GM19452 (cell line): ENCODE data around the gene MAN1C1.

Experiments used
- ATAC-seq: cut with Tn5 transposase; IDR thresholded peaks from one replicate; pipeline ENCODE4 v1.9.1; 2021; ENCODE audit not compliant: unreplicated experiment

MAN1C1 gene

DNA sequence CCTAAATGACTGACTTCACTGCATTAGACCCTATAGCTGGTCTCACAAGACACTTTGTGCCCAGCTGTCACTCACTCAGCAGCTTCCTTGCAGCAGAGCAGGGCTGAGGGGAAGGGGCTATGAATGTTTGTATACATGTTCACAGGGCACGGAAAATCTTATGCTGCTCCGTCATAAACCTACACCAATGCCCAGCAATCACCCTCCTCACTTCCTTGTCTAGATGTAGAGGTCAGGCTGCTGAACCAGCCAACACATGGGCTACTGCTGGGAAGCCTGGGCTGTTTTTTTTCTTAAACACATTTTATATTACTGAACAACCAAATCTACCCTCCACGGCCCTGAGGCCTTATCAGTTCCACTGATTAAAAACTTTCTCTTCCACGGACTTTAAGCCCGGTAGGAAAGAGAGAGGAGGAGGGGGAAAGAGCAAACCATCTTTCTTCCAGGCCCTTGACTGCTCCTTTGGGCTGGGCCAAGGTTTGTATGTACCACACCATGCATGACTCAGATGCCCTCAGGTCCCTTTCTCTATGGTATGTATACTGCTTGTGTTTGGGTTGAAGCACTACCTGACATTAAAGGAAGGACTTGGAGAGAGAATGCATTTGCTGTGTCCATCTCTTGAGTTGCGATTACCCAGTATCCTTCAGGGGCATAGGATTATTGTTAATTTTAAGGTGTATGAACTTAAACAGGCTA is 215.9 kb downstream of the MAN1C1 start:
- ATAC-seq = no peak

DNA sequence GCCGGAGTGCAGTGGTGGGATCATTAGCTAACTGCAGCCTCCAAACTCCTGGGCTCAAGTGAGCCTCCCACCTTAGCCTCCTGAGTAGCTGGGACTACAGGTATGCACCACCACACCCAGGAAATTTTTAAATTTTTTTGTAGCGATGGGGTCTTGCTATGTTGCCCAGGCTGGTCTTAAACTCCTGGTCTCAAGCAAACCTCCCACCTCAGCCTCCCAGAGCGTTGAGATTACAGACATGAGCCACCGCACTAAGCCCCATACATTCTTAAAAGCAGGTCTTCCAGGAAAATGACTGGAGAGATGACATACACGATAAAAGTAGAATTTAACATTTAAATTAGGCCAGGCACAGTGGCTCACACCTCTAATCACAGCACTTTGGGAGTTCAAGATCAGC is 216.6 kb downstream of the MAN1C1 start:
- no peak for ATAC-seq
